Endothelial cell of hepatic sinusoid (primary cell): ENCODE data around the gene GAR1.
"Not testable (repeated sequence)": the region's sequence is repeated elsewhere in the genome, so short reads cannot be mapped to it uniquely, and the experiment has no call there.

ENCODE experiments used
- in situ Hi-C: cut with HindIII; loops from 2 replicates; pipeline ENCODE4 v1.10.0; 2017; ENCODE audit warnings: low sequenced_read_pairs

Gene GAR1

DNA sequence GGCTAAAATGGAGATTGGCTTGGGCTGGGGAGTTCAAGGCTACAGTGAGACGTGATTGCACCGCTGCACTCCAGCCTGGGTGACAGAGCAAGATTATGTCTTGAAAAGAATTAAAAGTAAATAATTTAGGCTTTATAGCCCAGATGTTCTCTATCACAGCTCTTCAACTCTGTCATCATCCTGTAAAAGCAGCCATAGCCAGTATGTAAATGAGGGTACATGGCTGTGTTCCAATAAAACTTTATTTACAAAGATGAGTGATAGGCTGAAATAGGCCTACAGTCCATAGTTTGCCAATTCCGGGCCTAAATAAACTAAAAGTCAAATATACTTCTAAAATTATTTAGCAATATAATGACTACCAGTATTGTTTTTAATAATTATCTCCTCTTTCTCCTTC lies 21.4 kb downstream of the GAR1 start:
- in situ Hi-C loops: no loop called here

GRCh38 chr4:109846395-109847098 lies 31.0 kb downstream of the GAR1 start:
- in situ Hi-C loops: no loop called here

- in situ Hi-C loops: no loop called here
Observed at GRCh38 chr4:109847896-109848442, 32.4 kb downstream of the GAR1 start, which contains the start of gene LRIT3. Gene LRIT3 (plus strand): TSS chr4:109848107. CDS start chr4:109848202, 95 bp downstream.

DNA sequence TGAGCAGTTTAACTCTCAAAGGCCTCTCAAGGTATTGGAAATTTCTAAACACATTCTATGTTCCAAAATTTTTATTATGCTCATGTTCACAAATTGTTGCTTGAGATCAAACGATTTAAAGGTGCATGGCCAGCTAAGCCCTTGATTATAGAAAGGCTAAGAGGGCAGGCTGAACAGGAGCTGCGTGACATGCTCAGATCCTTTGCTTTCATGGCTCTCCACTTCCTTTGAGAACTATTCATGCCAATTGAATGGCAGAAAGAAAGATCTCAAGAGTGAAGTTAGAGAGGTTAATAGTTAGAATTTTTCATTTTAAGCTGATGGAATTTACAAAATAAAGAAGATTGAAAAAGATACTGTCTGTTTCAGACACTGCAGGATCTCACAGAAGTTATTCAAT lies 32.9 kb downstream of the GAR1 start:
- in situ Hi-C loops: no loop called here

DNA sequence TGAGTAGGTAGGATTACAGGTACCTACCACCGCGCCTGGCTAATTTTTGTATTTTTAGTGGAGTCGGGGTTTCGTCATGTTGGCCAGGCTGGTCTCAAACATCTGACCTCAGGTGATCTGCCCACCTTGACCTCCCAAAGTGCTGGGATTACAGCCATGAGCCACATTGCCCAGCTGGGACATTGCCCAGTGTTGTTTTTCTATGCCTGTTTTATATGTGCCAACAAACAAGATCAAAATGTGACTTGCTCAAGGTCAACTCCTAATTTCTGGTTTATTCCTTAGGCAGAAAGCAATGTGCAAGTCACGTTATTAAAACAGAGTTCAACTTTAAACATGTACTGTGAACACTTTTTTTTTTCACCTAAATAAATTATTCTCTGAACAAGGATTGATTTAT lies 35.0 kb downstream of the GAR1 start:
- in situ Hi-C loops: no loop called here

- in situ Hi-C loops: not testable (repeated sequence)
Observed at GRCh38 chr4:109859426-109860300, 44.1 kb downstream of the GAR1 start.

DNA sequence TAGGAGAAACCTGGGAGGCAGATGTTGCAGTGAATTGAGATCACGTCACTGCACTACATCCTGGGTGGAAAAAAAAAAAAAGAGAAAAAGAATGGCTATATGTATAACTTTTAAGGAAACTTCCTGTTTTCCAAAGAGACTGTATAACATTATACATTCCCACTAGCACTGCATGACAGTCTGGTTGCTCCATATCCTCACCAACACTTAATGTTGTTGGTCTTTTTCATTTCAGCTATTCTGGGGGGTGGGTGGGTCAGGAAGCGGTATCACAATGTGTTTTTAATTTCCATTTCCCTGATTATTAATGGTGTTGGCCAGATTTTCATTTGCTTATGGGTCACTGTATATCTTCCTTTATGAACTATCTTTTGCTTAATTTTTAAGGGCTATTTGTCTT lies 45.7 kb downstream of the GAR1 start:
- in situ Hi-C loops: no loop called here

GRCh38 chr4:109861916-109862511 lies 46.5 kb downstream of the GAR1 start:
- in situ Hi-C loops: no loop called here

GRCh38 chr4:109864134-109864533 lies 48.6 kb downstream of the GAR1 start:
- in situ Hi-C loops: no loop called here

GRCh38 chr4:109870061-109870460 lies 54.5 kb downstream of the GAR1 start:
- in situ Hi-C loops: no loop called here

DNA sequence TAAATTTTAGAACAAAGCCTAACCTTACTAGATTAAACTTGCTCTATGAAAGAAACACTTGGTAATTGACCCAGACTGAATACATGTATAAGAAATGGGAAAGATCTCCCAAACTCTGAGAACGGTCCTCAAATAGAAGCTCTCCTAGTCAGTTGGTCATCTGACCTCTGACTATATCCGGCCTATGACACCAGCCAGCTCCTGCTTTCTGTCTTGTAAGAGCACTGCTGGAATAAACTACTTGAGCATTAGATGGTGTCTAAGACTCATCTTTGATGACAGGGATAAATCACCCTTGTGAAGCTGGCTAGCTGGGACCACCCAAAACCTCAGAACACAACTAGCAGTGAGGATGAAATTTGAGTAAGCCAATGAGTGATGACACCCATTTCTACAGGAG lies 56.5 kb downstream of the GAR1 start:
- in situ Hi-C loops: no loop called here

DNA sequence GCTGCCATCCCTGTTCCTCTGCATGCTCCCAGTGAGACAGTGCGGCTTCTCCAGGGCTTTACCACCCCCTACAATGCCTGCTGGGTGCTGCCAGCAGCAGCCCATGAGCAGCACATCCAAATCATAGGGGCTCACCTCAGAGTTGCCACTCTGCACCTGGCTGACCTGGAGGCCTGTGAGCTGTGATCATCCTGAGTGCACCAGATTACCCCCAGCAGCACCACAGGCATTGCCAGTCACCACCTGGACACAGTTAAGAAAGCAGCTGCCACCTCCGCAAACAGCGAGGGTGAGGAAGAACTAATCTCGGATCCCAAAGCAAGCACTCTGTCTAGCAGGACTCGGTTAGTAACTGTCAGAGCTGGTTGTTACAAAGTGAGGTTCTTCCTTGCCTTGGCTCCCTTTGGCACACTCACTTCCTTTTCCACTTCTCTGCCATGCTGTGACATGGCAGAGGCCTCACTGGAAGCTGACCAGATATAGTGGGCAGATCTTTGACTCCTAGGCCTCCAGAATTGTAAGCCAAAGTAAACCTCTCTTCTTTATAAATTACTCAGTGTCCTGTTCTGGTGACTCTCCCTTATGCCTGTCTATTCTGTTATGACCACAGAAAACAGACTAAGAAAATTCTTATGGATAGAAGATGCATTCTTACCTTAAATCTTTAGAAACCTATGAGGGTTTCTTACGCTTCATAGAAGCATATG lies 57.5 kb downstream of the GAR1 start:
- in situ Hi-C loops: no loop called here

GRCh38 chr4:109873791-109874514 lies 58.4 kb downstream of the GAR1 start:
- in situ Hi-C loops: no loop called here
